GM19467 (cell line): ENCODE measurements around the gene RAB9A.
A peak's percentile ranks its signal among the peaks of the same experiment; 100 is the strongest.
"Not testable (repeated sequence)": the region's sequence is repeated elsewhere in the genome, so short reads cannot be mapped to it uniquely, and the experiment has no call there.

ENCODE experiments used
- ATAC-seq: cut with Tn5 transposase; IDR thresholded peaks from one replicate; pipeline ENCODE4 v1.9.1; 2021; ENCODE audit warnings: mild to moderate bottlenecking, moderate library complexity; ENCODE audit not compliant: unreplicated experiment

The RAB9A gene, protein sequence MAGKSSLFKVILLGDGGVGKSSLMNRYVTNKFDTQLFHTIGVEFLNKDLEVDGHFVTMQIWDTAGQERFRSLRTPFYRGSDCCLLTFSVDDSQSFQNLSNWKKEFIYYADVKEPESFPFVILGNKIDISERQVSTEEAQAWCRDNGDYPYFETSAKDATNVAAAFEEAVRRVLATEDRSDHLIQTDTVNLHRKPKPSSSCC

DNA sequence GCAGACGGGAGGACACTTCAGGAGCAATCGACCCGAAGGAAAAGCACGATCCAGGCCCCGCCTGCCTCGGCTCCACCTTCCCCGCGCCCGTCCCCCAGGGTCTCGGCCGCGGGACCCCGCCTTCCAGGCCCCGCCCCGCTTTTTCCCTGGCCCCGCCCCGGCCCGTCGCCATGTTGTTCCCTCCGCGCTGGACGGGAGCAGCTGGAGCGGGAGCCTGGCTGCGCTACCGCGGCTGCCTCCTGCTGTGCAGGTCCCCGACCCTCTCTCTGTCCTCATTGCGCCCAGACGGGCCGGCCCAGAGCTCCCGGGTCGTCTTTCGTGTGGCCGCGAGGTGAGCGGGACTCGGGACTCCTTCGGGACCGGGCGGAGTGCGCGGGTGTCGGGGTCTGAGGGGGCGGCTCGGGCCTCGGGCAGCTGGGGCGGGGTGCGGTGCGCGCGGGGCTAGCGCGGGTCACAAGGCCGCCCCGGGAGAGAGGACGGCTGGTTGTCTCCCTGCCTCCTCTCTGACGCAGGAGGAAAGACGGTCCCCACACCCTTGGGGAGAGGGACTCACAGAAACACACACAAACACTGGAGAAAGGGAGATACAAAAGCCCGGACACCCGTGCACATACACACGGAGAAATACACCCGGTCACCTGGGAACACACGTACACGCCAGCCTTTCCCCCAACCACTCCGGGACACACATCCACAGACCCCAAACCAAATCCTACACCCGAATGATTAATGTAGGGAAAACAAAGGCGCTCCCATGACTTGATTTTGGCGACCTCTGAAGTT, at the start of gene RAB9A:
RAB9A (plus strand) TSS at position 171 of the 783 bp plus-strand sequence. CDS start 19,619 bp downstream, outside the sequence.
- peak; percentile 68 for ATAC-seq

DNA sequence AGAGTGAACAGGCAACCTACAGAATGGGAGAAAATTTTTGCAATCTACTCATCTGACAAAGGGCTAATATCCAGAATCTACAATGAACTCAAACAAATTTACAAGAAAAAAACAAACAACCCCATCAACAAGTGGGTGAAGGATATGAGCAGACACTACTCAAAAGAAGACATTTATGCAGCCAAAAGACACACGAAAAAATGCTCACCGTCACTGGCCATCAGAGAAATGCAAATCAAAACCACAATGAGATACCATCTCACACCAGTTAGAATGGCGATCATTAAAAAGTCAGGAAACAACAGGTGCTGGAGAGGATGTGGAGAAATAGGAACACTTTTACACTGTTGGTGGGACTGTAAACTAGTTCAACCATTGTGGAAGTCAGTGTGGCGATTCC, 47.2 kb upstream of the RAB9A start:
- ATAC-seq = not testable (repeated sequence)

DNA sequence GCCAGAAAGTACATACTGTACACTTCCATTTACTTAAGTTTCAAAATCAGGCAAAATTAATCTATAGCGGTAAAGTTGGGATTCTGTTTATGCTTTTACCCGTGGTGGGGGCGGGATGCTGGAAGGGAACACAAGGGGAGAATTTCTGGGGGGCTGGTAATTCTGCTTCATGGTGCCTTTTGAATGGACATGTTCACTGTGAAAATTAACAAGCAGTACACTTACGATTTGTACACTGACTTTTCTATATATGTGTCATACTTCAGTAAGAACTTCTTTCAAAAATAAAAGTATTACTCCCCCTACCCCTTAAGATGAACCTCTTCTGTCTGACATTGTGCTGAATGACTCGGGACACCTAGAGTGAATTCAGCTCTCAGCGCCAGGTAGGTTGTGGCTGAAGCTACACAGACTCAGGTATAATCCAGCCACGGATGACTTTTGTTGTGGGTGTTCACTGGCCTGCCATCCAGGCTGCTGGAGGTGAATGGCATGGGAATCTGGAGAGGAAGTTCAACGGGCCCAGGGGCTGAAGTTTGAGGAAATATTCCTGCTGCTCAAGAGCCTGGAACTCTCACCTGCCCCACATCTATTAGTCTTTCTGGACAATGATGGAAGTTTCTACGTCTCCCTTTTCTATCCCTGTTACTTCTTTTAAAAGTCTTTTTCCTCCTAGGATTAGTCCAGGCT, 43.3 kb upstream of the RAB9A start:
- ATAC-seq = no peak

DNA sequence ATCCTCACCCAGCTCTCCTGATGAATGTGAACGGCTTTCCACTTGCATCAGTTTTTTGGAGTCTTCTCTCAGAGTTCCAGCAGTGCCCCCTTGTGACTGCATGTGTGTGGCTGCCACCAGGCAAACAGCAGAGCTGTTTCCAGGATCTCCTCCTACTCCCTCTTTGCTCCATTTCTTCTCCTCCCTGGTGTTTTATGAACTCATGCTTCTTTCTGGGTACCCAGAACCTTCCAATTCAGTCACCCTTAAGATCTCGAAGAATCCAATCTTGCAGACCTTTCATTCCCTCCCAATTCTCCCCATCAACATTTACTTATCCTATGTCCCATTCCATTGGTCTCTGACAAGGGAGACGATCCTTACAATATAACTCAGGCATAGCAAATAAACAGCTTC, 42.8 kb upstream of the RAB9A start:
- no peak for ATAC-seq

DNA sequence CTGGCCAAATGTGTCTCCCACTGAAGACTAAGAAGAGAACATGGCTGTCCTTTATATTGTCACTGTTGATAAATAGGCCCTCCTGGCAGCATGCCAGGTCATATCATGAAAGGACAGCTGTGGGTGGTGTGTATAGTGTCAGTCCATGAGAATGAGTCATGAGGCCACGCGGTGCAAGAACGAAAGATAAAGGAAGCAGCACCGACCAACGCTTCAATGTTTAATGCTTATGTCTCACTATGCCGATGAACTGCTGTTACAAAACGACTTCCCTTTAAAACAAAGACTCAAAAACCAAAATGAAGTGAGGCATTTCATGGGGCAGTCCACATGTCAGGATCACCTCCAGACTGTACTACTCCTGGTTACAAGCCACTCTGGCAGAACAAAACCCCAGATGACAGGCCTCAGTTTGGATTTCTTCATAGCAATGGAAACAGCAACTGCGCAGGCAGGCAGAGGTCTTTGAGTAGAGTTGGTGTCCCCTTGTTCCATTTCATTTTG, 41.2 kb upstream of the RAB9A start:
- ATAC-seq = no peak

DNA sequence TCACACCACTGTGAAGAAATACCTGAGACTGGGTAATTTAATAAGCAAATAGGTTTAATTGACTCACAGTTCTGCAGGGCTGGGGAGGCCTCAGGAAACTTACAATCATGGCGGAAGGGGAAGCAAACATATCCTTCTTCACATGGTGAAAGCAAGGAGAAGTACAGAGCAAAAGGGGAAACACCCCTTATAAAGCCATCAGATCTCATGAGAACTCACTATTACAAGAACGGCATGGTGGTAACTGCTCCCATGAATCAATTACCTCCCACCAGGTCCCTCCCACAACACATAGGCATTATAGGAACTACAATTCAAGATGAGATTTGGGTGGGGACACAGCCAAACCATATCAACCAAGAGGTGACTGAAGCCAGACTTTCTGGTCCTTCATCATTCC, 40.6 kb upstream of the RAB9A start:
- not testable (repeated sequence) for ATAC-seq

DNA sequence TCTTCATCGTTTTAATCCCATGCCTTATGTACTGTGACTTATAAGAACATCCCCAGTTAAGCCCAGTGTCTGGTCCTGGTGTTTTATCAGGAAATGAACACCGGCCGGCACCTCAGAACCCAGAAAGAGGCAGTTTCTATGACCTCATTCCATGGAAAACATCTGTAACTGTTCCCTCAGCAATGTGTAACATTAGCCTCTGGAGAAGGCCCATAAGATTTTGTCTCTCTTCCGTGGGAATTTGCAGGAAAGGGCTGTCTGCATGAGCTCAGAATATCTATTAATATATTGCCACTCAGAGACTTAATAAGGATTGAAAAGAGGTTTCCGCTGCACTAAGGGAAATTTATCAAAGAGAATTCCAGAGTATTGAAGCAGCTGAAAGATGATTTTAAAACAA, 39.1 kb upstream of the RAB9A start:
- ATAC-seq = no peak

DNA sequence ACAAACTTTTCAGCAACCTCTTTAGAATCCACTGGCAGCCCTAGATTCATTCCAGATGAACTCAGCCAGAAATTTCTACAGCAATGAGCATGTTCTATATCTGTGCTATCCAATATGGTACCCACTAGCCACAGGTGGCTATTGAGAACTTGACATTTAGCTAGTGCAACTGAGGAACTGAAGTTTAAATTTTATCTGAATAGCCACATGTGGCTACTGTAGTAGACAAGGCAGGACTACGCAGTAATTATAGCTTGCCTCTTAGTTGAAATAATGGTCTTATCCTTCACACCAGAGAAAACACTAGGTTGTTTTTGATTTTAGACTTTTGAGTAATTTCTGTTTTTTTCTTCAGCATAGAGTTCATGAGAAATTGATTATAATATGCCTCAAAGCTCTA, 38.6 kb upstream of the RAB9A start:
- no peak for ATAC-seq

DNA sequence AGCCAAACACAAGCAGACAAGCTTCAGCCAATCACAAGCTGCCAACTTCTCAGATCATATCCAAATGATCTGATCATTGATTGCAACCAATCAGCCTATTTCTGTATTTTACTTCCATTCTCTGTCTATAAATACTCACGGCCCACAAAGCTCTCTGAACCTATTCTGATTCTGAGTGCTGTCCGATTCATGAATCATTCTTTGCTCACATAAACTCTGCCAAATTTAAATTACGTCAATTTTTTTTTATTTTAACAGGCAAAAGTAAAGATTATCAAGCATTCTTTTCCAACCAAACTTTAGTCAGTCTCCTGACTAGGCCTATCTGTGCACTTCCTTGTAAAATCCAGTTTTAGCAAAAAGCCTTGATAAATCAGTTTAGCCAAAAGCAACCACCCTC, 37.8 kb upstream of the RAB9A start:
- no peak for ATAC-seq

DNA sequence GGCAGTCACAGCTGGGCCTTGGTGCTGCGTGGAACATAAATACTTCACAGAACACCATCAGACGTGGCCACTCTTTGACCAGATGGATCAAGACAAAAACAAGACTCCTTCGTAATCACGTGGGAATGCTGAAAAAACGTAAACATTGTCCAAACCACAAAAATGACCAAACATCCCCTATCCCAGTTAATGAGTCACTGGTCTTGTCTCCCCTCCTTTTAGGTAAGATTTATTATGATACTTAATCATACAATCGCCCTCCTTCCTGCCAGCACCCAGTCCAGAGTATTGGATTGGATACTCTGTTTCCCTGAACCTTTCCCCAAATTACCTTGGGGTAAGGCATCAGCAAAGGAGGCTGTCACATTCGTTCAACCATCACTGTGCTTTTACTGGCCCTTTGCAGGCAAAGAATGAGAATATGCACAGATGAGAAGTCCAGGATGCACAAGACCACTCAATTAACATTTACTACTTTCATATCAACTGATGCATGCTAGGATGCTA, 36.6 kb upstream of the RAB9A start:
- peak; percentile 3 for ATAC-seq

DNA sequence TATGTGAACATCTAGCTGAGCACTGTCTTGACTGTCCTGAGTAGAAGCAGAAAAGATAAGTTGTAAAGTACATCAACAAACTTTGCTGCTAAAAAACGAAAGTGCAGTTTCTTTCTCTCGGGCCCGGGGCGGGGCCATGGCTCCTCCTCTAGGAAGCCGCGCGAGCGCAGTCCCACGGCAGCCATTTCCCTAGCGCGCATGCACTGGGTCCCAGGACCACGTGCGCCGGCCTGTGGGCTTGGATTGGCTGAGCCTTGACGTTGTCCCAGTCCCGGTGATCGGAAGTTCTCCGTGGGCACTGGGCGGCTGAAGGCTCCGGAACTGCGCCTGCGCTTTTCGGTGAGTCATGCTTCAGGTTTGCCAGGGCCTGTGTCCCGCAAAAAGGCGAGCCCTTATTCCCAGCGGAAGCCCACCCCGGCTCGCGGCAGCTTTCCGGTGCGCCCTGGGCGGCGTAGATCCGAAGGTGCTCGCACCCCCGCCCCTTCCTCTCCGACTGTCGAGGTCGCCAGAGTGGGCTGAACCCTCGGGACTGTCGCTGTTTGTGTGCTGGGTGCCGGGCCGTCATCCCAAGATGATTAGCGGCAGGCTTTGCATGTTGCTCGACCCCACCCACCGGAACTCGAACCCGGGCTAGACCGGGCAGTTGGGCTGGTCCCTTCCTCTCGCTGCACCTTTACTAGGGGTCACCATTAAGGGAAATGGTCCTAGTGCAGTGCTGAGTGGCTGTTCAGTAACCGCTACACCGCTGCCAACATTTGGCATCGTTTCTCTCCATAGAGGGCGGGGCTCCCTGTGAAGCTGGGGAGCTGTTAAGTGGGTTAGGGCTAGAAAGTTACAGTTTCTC, 35.9 kb upstream of the RAB9A start, which contains the start of gene TCEANC:
TCEANC (plus strand) TSS at position 292 of the 844 bp plus-strand sequence. CDS start 9,368 bp downstream, outside the sequence.
- peak; percentile 91 for ATAC-seq

DNA sequence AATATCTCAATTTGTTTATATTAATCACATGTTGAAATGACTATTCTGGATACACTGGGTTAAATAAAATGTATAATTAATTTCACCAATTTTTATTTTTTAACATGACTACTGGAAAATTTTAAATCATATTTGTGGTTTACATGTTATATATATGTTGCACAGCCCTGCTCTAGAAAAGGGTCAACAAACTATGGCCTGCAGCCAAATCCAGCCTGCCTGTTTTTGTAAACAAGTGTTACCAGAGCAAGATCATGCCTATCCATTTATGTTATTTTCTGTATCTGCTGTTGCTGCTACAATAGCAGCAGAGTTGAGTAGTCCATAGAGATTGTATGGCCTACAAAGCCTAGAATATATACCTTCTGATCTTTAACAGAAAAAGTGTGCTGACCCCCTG, 34.8 kb upstream of the RAB9A start:
- no peak for ATAC-seq

DNA sequence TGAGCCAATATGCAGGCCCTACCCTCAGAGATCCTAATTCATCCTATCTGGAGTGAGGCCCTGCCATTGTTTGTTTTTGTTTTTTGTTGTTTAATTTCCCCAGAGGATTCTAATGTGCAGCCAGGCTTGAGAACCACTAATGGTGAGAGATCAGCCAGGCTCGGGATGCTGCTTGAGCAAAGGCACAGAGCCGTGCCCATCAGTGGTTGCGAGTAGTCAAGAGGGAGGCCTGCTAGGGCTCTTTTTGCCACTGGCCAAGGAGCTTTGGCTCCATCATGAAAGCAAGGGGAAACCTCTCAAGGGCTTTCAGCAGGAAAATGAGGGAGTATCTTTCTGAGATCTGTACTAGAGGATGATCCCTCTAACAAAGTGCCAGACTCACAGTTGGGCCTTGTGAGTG, 33.3 kb upstream of the RAB9A start:
- ATAC-seq = no peak

DNA sequence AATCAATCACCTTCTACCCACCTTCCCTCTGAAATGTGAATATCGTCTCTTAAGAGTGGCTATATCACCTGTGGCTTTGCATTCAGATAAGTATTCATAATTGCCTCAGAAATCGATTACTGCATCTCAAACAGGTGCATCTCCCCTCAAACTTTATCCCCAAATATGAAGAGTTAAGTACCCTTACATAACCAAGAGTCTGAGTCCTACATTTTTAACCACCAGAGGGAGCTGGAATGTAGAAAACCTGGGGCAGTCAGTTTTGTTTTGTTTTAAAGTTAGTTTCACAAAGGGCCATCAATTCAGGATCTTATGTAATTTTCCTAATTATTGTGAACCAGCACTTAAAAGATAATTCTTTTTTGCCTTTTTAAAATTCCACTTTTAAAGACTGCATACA, 30.3 kb upstream of the RAB9A start:
- ATAC-seq = no peak

DNA sequence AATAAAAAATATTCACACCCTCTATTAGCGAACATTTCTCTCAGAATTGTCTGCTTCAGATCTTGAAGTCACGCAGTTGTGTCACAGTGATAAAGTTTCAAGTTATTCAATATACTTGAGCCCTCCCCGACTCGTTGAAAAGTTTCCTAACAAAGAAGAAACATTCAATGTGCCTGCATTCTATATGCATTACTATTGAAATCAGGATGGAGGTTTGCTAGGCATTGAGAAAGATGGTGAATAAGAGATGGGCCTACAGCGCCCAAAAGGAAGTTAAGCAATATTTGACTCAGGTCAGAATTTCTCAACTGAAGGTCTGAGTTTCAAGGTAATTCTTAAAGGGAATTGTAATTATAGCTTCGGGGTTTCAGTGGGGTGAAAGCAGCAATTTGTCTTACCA, 29.9 kb upstream of the RAB9A start:
- ATAC-seq = no peak

DNA sequence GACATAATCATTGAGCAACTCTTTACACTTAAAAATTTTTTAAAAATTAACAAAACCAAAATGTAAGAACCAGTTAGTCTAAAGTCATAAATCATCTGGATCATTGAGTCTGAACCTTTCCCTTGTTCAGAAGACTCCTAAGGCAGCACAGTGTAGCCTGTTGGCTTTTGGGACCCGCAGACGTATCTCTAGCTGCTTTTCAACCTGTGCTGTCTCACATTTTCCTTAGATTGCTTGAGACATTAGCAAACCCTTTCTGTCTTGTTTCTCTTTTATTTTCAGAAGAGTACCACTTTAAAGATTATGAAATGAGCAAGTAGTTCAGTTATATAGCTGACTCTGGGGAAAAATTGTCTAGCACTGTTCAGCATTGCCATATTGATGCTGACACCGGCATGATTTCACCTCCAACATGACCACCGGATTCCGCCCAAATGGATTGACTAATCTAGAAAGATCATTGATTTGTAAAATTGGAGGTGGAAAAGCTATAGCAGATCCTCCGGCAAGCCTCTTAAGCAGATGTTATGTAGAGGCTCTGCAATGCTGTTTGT, 27.1 kb upstream of the RAB9A start:
- no peak for ATAC-seq

DNA sequence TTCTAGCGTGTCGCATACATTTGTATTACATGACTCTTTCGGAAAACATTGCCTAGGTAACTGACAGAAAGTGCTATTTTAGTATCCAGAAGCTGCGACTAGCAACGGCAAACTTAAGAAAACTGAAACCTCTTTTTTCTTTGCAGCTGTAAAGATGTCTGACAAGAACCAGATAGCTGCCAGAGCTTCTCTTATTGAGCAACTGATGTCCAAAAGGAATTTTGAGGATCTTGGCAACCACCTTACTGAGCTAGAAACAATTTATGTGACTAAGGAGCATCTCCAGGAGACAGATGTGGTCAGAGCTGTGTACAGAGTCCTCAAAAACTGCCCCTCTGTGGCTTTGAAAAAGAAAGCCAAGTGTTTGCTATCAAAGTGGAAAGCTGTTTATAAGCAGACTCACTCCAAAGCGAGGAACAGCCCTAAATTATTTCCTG, 26.6 kb upstream of the RAB9A start:
- ATAC-seq = no peak

DNA sequence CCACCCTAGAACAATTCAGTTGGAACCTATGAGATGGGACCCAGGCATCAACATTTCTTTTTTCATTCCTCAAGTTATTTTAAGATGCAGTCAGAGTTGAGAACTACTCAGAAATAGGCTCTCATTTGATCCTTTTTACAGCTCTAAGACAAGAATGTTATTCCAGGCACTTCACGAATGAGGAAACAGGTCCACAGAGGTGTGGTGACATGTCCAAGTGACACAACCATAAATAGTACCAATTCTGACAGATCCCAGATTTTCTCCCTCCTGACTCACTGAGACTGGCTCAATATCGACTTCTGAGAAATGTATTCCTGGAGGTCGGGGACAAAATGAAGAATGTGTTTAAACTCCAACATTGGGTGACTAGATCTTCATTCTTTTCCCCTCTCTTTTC, 24.9 kb upstream of the RAB9A start:
- no peak for ATAC-seq

DNA sequence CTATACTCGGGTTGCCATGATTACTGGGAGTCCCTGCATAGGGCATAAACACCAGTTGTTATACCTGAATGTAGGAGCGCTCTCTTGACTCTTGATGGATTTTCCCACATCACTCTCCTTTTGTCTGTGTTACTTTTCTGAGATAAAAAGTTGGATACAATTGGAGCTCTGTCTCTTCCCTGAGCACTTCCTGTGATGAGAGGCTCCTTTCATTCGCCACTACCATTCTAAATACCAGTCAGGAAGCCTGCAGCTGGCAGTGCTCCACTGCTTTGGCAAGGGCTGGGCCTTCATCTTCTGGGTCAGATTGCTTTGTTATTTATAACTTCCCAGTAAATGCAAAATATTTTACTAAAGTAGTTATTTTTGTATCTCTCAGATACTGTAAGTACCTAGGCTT, 22.1 kb upstream of the RAB9A start:
- ATAC-seq = no peak

DNA sequence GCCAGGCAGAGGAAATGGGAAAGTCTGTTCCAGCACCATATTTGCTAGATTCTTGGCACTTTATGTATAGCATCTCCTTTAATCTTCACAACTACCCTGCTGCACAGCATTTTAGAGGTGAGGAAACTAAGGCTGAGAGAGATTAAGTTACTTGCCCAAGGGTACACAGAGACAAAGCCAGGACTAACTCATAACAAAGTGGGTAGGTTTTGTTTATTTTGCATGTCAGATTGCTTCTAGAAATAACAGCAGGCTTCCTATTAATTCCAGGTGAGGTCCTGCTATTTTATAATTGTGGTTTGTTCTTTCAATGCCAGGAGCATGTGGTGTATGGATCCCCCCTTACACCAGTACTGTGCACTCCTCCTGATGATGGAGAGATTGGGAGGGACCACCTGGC, 21.0 kb upstream of the RAB9A start:
- ATAC-seq = no peak
